Mesenchymal stem cell (in vitro differentiated cells and primary cell): ENCODE data around the gene PCDHGA1.

Experiments
- DNase-seq: peaks from one replicate; pipeline ENCODE4 v3.0.0-alpha.2; 2013
- H2AFZ ChIP-seq: one replicate; pipeline ENCODE4 v1.6.1; 2013; ENCODE audit warnings: low read depth, mild to moderate bottlenecking, control low read depth, inconsistent platforms, low read length, moderate library complexity
- H2AK5ac ChIP-seq: 2 replicates; pipeline ENCODE4 v1.6.1; 2013; ENCODE audit warnings: low read length, moderate library complexity, mild to moderate bottlenecking, inconsistent platforms; ENCODE audit not compliant: severe bottlenecking
- H2BK120ac ChIP-seq: one replicate; pipeline ENCODE4 v1.6.1; 2013; ENCODE audit warnings: low read depth, mild to moderate bottlenecking, inconsistent platforms, low read length, moderate library complexity
- H2BK12ac ChIP-seq, 2 experiments: one replicate each; pipeline ENCODE4 v1.6.1; 2013; ENCODE audit warnings: inconsistent platforms in 2 of 2, low read length in 2 of 2, mild to moderate bottlenecking in 2 of 2, moderate library complexity in 2 of 2, control low read depth in 1 of 2
- H2BK15ac ChIP-seq: one replicate; pipeline ENCODE4 v1.6.1; 2013; ENCODE audit warnings: mild to moderate bottlenecking, low read depth, inconsistent platforms; ENCODE audit not compliant: poor library complexity, severe bottlenecking
- H2BK5ac ChIP-seq: 2 replicates; pipeline ENCODE4 v1.6.1; 2013; ENCODE audit warnings: low read depth, mild to moderate bottlenecking, low read length, control low read depth, inconsistent platforms; ENCODE audit not compliant: poor library complexity, severe bottlenecking
- H3K14ac ChIP-seq, 2 experiments: one replicate each; pipeline ENCODE4 v1.6.1; 2013; ENCODE audit warnings: inconsistent platforms in 2 of 2, low read length in 2 of 2, control low read depth in 1 of 2, mild to moderate bottlenecking in 1 of 2, moderate library complexity in 1 of 2
- H3K18ac ChIP-seq, 2 experiments: one replicate each; pipeline ENCODE4 v1.6.1; 2013; ENCODE audit warnings: inconsistent platforms in 2 of 2, low read length in 2 of 2, control low read depth in 1 of 2, low read depth in 1 of 2, mild to moderate bottlenecking in 1 of 2
- H3K23ac ChIP-seq, 2 experiments: one replicate each; pipeline ENCODE4 v1.6.1; 2013; ENCODE audit warnings: inconsistent platforms in 2 of 2, low read length in 2 of 2, mild to moderate bottlenecking in 2 of 2, moderate library complexity in 2 of 2, control low read depth in 1 of 2
- H3K27ac ChIP-seq: 2 replicates; pipeline ENCODE4 v1.5.1; 2013; ENCODE audit warnings: mild to moderate bottlenecking, moderate library complexity, low read length, control low read depth, inconsistent platforms; ENCODE audit not compliant: poor library complexity, severe bottlenecking
- H3K27me3 ChIP-seq, 2 experiments: 2 replicates each; pipeline versions ENCODE4 v1.6.1 to v1.7.0; 2013; ENCODE audit warnings: low read length in 2 of 2, mild to moderate bottlenecking in 2 of 2, moderate library complexity in 2 of 2, control low read depth in 1 of 2, inconsistent platforms in 1 of 2; ENCODE audit not compliant: control insufficient read depth in 1 of 2, insufficient read depth in 1 of 2
- H3K36me3 ChIP-seq, 2 experiments: 2 replicates each; pipeline versions ENCODE4 v1.6.1 to v1.7.0; 2013; ENCODE audit warnings: low read length in 2 of 2, control low read depth in 1 of 2, inconsistent platforms in 1 of 2, low read depth in 1 of 2, mild to moderate bottlenecking in 1 of 2; ENCODE audit not compliant: insufficient read depth in 2 of 2, control insufficient read depth in 1 of 2
- H3K4ac ChIP-seq, 2 experiments: one replicate each; pipeline ENCODE4 v1.6.1; 2013; ENCODE audit warnings: inconsistent platforms in 2 of 2, low read length in 2 of 2, mild to moderate bottlenecking in 2 of 2, moderate library complexity in 2 of 2, control low read depth in 1 of 2, low read depth in 1 of 2
- H3K4me1 ChIP-seq: 2 replicates; pipeline ENCODE4 v1.6.1; 2013; ENCODE audit warnings: low read depth, low read length, control low read depth; ENCODE audit not compliant: control insufficient read depth, insufficient read depth
- H3K4me2 ChIP-seq: 2 replicates; pipeline ENCODE4 v1.6.1; 2013; ENCODE audit warnings: low read length, mild to moderate bottlenecking, inconsistent platforms; ENCODE audit not compliant: poor library complexity, severe bottlenecking
- H3K4me3 ChIP-seq, 2 experiments: 2 replicates each; pipeline versions ENCODE4 v1.5.1 to v1.7.0; 2013; ENCODE audit warnings: low read length in 2 of 2, mild to moderate bottlenecking in 2 of 2, control low read depth in 1 of 2, low read depth in 1 of 2; ENCODE audit not compliant: insufficient read depth in 1 of 2
- H3K79me1 ChIP-seq: replicated peaks from 2 replicates; pipeline ENCODE4 v1.6.1; 2013; ENCODE audit warnings: mild to moderate bottlenecking, control low read depth, low read length, inconsistent platforms; ENCODE audit not compliant: poor library complexity, severe bottlenecking
- H3K9ac ChIP-seq: 2 replicates; pipeline ENCODE4 v1.7.0; 2013; ENCODE audit warnings: mild to moderate bottlenecking, low read length, moderate library complexity
- H3K9me3 ChIP-seq: 2 replicates; pipeline ENCODE4 v1.7.0; 2013; ENCODE audit warnings: mild to moderate bottlenecking, low read length; ENCODE audit not compliant: control insufficient read depth
- H4K8ac ChIP-seq: one replicate; pipeline ENCODE4 v1.6.1; 2013; ENCODE audit warnings: inconsistent platforms, mild to moderate bottlenecking, low read length, moderate library complexity
- H4K91ac ChIP-seq: one replicate; pipeline ENCODE4 v1.6.1; 2013; ENCODE audit warnings: mild to moderate bottlenecking, low read length, inconsistent platforms
- WGBS: methylation state at CpG from one replicate; pipeline ENCODE4 v1.1.7; 2013; ENCODE audit warnings: mixed read lengths; 5-methylcytosine and 5-hydroxymethylcytosine counted together

PCDHGA1 gene

DNA sequence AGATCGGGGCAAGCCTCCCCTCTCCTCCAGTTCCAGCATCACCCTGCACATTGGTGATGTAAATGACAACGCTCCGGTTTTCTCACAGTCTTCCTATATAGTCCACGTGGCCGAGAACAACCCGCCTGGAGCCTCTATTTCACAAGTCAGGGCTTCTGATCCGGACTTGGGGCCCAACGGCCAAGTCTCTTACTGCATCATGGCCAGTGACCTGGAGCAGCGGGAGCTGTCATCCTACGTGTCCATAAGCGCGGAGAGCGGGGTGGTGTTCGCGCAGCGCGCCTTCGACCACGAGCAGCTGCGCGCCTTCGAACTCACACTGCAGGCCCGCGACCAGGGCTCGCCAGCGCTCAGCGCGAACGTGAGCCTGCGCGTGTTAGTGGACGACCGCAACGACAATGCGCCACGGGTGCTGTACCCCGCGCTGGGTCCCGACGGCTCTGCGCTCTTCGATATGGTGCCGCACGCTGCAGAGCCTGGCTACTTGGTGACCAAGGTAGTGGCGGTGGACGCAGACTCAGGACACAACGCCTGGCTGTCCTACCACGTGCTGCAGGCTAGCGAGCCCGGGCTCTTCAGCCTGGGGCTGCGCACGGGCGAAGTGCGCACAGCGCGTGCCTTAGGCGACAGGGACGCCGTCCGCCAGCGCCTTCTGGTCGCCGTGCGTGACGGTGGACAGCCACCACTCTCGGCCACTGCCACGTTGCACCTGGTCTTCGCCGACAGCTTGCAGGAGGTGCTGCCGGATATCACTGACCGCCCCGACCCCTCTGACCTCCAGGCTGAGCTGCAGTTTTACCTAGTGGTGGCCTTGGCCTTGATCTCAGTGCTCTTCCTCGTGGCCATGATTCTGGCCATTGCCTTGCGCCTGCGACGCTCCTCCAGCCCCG is 59.1 kb downstream of the PCDHGA1 start:
- no peak overlapping the region for H3K18ac ChIP-seq
- H3K9me3 ChIP-seq: peaks cover 61% of the 10 kb centered on the region
- H3K4ac ChIP-seq: no peak overlapping the region
- no peak overlapping the region for H2AFZ ChIP-seq
- no peak overlapping the region for H4K91ac ChIP-seq
- no peak for DNase-seq
- no peak overlapping the region for H3K14ac ChIP-seq
- no peak overlapping the region for H2BK5ac ChIP-seq
- H3K4me2 ChIP-seq: no peak overlapping the region
- H3K27ac ChIP-seq: no peak overlapping the region
- H3K23ac ChIP-seq: no peak overlapping the region
- no peak overlapping the region for H2BK120ac ChIP-seq
- no peak overlapping the region for H2BK15ac ChIP-seq
- no peak overlapping the region for H4K8ac ChIP-seq
- peaks cover 22% of the 10 kb centered on the region for H3K79me1 ChIP-seq
- H3K4me1 ChIP-seq: peaks cover 3% of the 10 kb centered on the region
- WGBS: 98% methylated on average over 77 of the region's 77 CpGs
- peaks cover 0 to 27% of the 10 kb centered on the region in 2 experiments for H3K36me3 ChIP-seq
- H3K27me3 ChIP-seq: no peaks in the 10 kb centered on the region
- H2AK5ac ChIP-seq: no peak overlapping the region
- no peak overlapping the region for H3K9ac ChIP-seq
- H2BK12ac ChIP-seq: no peak overlapping the region
- peak overlapping the region in 1 of 2 experiments; percentile 59 for H3K4me3 ChIP-seq

DNA sequence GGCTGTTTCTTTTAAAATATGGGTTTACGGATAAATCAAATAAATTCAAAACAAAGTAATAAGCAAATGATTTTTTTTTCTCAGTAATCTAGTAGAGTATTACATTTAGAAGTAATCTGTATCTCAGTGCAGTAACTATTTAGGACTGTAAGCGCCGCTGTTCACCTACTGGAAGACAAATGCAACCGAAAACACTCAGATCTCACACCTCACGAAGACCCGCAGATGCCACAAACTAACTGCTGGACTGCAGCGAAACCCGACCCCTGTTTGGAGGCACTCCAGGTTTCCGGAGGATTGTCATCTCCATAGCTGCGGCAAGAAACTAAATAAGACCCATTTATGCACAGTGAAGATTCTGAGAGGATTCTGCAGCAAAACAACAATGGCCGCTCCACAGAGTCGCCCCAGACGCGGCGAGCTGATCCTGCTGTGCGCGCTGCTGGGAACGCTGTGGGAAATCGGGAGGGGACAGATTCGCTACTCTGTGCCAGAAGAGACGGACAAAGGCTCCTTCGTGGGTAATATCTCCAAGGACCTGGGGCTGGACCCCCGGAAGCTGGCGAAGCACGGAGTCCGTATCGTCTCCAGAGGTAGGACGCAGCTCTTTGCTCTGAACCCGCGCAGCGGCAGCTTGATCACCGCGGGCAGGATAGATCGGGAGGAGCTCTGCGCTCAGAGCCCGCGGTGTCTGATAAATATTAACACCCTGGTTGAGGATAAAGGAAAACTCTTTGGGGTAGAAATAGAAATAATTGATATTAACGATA is 62.3 kb downstream of the PCDHGA1 start, which contains the start of gene PCDHGA8:
Gene PCDHGA8, plus strand, starts transcription at position 205 of the 770 bp plus-strand sequence. Its CDS starts 181 bp downstream, at position 386.
- Histone ChIP-seq H2AFZ (no peak within 1 kb of the TSS), H2BK15ac (no peak within 1 kb of the TSS), H2BK5ac (no peak within 1 kb of the TSS), H3K79me1 (peaks cover 25% of the 10 kb centered on the region), H3K4me3 (peak within 1 kb of the TSS in 1 of 2 experiments; percentile 61), H3K14ac (no peak within 1 kb of the TSS), H3K4me2 (peak within 1 kb of the TSS; percentile 25), H3K27me3 (no peaks in the 10 kb centered on the region), H3K36me3 (peaks cover 0 to 32% of the 10 kb centered on the region in 2 experiments), H3K4me1 (peaks cover 3% of the 10 kb centered on the region), H3K9me3 (peaks cover 68% of the 10 kb centered on the region), H2BK120ac (no peak within 1 kb of the TSS), H3K9ac (no peak within 1 kb of the TSS), H3K23ac (no peak within 1 kb of the TSS), H4K8ac (no peak within 1 kb of the TSS), H3K4ac (no peak within 1 kb of the TSS), H4K91ac (no peak within 1 kb of the TSS), H2BK12ac (no peak within 1 kb of the TSS), H2AK5ac (no peak within 1 kb of the TSS), H3K27ac (no peak within 1 kb of the TSS), H3K18ac (no peak within 1 kb of the TSS)
- no peak for DNase-seq
- WGBS: 96% methylated on average over 37 of the region's 38 CpGs

DNA sequence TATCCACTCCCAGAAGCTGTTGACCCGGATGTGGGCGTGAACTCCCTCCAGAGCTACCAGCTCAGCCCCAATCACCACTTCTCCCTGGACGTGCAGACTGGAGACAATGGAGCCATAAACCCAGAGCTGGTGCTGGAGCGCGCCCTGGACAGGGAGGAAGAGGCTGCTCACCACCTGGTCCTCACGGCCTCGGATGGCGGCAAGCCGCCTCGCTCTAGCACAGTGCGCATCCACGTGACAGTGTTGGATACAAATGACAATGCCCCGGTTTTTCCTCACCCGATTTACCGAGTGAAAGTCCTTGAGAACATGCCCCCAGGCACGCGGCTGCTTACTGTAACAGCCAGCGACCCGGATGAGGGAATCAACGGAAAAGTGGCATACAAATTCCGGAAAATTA is 63.0 kb downstream of the PCDHGA1 start:
- Histone ChIP-seq H3K14ac (no peak overlapping the region), H3K4ac (no peak overlapping the region), H2BK120ac (no peak overlapping the region), H2BK5ac (no peak overlapping the region), H3K18ac (no peak overlapping the region), H3K4me3 (peak overlapping the region in 1 of 2 experiments; percentile 61), H3K4me1 (peaks cover 3% of the 10 kb centered on the region), H3K36me3 (peaks cover 0 to 32% of the 10 kb centered on the region in 2 experiments), H4K8ac (no peak overlapping the region), H2BK15ac (no peak overlapping the region), H4K91ac (no peak overlapping the region), H3K79me1 (peaks cover 24% of the 10 kb centered on the region), H2BK12ac (no peak overlapping the region), H2AK5ac (no peak overlapping the region), H3K4me2 (no peak overlapping the region), H3K9me3 (peaks cover 68% of the 10 kb centered on the region), H2AFZ (no peak overlapping the region), H3K9ac (no peak overlapping the region), H3K23ac (no peak overlapping the region), H3K27ac (no peak overlapping the region), H3K27me3 (no peaks in the 10 kb centered on the region)
- 96% methylated on average over 21 of the region's 21 CpGs for whole genome bisulfite sequencing
- no peak for DNase-seq
